Natural killer cell (primary cell): ENCODE results near the gene NRP1. TPM values are rescaled to one million over a fixed set of nuclear protein-coding genes. Genes with fewer than 3 reads are reported as not detected.

ENCODE experiments used
- ATAC-seq, 3 donors: fragments of 150-1000 bp in 2 of 3; fragments of 200-7000 bp in 1 of 3; cut with Tn5 transposase; 1 replicate in 1 of 3; 2 replicates in 2 of 3; pipeline ENCODE4 v1.10.0; 2021; ENCODE audit warnings: mild to moderate bottlenecking in 2 of 3, moderate library complexity in 2 of 3
- DNase-seq, 2 donors: peaks; one replicate each; pipeline versions ENCODE4 v3.0.0 to v3.0.0-alpha.2; 2013 to 2021; ENCODE audit warnings: mixed read lengths in 1 of 2
- H3K27ac ChIP-seq: one replicate; pipeline ENCODE4 v1.5.1; 2013; ENCODE audit warnings: mild to moderate bottlenecking, low read length
- H3K27me3 ChIP-seq: one replicate; pipeline ENCODE4 v1.6.1; 2013; ENCODE audit warnings: low read length; ENCODE audit not compliant: control insufficient read depth, insufficient read depth
- H3K36me3 ChIP-seq: one replicate; pipeline ENCODE4 v1.6.1; 2013; ENCODE audit warnings: low read length; ENCODE audit not compliant: control insufficient read depth, insufficient read depth
- H3K4me1 ChIP-seq: one replicate; pipeline ENCODE4 v1.6.1; 2013; ENCODE audit warnings: low read length; ENCODE audit not compliant: control insufficient read depth, insufficient read depth
- H3K4me3 ChIP-seq: one replicate; pipeline ENCODE4 v1.5.1; 2013; ENCODE audit warnings: low read length
- H3K9me3 ChIP-seq: one replicate; pipeline ENCODE4 v1.6.1; 2013; ENCODE audit warnings: low read length; ENCODE audit not compliant: control insufficient read depth, insufficient read depth
- H3K27ac Mint-ChIP-seq, 2 donors: one replicate each; pipeline ENCODE4 v1.8.0; 2022; ENCODE audit warnings: mild to moderate bottlenecking in 2 of 2, mixed read lengths in 2 of 2, moderate library complexity in 1 of 2
- H3K27me3 Mint-ChIP-seq, 2 donors: one replicate each; pipeline ENCODE4 v1.8.0; 2022; ENCODE audit warnings: low read depth in 2 of 2, mixed read lengths in 2 of 2
- H3K36me3 Mint-ChIP-seq: one replicate; pipeline ENCODE4 v1.8.0; 2022; ENCODE audit warnings: mixed read lengths
- H3K4me1 Mint-ChIP-seq, 2 donors: one replicate each; pipeline ENCODE4 v1.8.0; 2022; ENCODE audit warnings: mixed read lengths in 2 of 2
- H3K4me3 Mint-ChIP-seq: one replicate; pipeline ENCODE4 v1.8.0; 2022; ENCODE audit warnings: mild to moderate bottlenecking, moderate library complexity, mixed read lengths
- H3K9me3 Mint-ChIP-seq, 2 donors: one replicate each; pipeline ENCODE4 v1.8.0; 2022; ENCODE audit warnings: mixed read lengths in 2 of 2
- WGBS: methylation state at CpG from one replicate; pipeline ENCODE4 v1.1.7; 2013; ENCODE audit warnings: missing lambda C conversion rate; ENCODE audit not compliant: insufficient coverage; 5-methylcytosine and 5-hydroxymethylcytosine counted together
- intact Hi-C: fragments of 100-400 bp; cut with micrococcal nuclease; formaldehyde crosslinking; loops from one replicate; pipeline ENCODE4 v1.14.2; 2022
- total RNA-seq, 4 donors: library from RNA; stranded (reverse); fragments of 120-200 nt in 1 of 4; gene quantifications; one replicate each; pipeline versions ENCODE4 v1.2.3 to v1.2.4, GENCODE V29; 2013 to 2022
- TF ChIP-seq, protein P1 (sequence below): fragments of 200-600 bp; IDR thresholded peaks from one replicate; pipeline ENCODE4 v1.8.0; 2022; ENCODE audit warnings: antibody characterized with exemption

The NRP1 gene
- total RNA-seq, 3 donors from 2014 or later (not counting 1 experiment from before 2014, with no cell fraction given) = 0.16 to 1.5 TPM; not detected in 1

DNA sequence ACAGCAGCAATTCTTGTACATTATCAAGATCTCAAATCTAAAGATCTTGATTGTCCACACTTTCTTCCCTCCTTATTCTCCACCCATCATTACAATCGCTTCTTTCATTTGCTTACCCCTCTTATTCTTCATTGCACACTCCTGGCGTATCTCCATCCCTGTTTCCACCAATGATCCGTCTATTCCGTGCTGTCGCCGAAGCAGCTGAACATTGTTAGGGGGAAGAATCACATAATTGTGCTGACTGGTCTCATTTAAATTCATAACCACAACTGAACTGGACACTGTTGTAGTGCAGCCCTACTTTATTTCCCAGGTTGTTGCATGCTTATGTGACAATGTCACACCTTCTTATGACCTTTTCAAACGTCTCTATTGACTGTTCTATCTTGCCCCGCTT is 18.9 kb upstream of the NRP1 start:
- Mint-ChIP-seq H3K9me3 (no peaks in the 10 kb centered on the region), H3K27ac (no peak overlapping the region), H3K36me3 (no peaks in the 10 kb centered on the region), H3K4me1 (no peaks in the 10 kb centered on the region), H3K4me3 (no peak overlapping the region), H3K27me3 (peaks cover 13 to 17% of the 10 kb centered on the region in 2 donors)
- Histone ChIP-seq H3K27ac (no peak overlapping the region), H3K9me3 (no peaks in the 10 kb centered on the region), H3K4me1 (no peaks in the 10 kb centered on the region), H3K36me3 (no peaks in the 10 kb centered on the region), H3K4me3 (no peak overlapping the region), H3K27me3 (no peaks in the 10 kb centered on the region)
- WGBS = 84% methylated on average over 6 of the region's 8 CpGs
- no peak for ATAC-seq
- DNase-seq = no peak
- TF ChIP-seq, protein P1, sequence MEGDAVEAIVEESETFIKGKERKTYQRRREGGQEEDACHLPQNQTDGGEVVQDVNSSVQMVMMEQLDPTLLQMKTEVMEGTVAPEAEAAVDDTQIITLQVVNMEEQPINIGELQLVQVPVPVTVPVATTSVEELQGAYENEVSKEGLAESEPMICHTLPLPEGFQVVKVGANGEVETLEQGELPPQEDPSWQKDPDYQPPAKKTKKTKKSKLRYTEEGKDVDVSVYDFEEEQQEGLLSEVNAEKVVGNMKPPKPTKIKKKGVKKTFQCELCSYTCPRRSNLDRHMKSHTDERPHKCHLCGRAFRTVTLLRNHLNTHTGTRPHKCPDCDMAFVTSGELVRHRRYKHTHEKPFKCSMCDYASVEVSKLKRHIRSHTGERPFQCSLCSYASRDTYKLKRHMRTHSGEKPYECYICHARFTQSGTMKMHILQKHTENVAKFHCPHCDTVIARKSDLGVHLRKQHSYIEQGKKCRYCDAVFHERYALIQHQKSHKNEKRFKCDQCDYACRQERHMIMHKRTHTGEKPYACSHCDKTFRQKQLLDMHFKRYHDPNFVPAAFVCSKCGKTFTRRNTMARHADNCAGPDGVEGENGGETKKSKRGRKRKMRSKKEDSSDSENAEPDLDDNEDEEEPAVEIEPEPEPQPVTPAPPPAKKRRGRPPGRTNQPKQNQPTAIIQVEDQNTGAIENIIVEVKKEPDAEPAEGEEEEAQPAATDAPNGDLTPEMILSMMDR = no peak
- intact Hi-C loops = no loop called here

DNA sequence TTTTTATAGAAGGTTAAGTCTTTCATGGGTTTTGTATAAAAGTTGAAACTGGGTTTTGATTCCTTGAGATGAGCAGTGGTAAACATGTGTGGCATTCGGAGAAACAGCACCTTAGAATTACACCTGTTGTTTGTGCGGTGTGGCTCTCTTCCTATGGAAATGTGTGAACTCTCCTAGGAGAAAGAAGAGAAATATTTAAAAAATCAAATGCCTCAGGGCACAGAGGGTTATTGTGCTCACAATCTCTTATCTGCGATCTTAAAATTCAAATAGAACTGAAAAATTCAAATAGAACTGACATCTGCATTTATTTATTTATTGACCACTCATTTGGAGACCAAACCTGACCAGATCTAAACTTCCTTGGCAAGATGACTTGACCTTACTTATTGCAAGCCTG is 18.1 kb upstream of the NRP1 start:
- no peaks in the 10 kb centered on the region for H3K9me3 Mint-ChIP-seq

DNA sequence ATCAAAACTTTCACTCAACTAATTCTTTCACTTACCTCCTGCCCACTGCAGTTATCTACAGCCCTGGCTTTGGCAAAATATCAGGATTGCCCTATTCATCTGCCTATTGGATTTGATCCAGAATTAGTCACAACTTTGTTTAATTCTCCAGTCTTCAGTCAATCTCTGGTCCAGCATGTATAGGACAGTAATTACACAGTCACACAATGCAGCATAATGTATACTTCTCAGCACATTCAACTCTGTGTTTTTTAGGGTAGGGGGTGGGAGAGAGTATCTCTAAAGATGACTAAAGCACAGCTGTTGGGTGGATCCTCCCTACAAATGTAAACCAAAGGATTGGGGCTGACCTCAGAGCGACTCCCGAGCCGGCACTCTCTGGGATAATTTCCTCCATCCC is 17.7 kb upstream of the NRP1 start:
- Histone ChIP-seq H3K27me3 (no peaks in the 10 kb centered on the region), H3K4me1 (no peaks in the 10 kb centered on the region), H3K9me3 (no peaks in the 10 kb centered on the region), H3K27ac (no peak overlapping the region), H3K36me3 (no peaks in the 10 kb centered on the region), H3K4me3 (no peak overlapping the region)
- Mint-ChIP-seq H3K9me3 (no peaks in the 10 kb centered on the region), H3K4me3 (no peak overlapping the region), H3K27ac (no peak overlapping the region), H3K4me1 (no peaks in the 10 kb centered on the region), H3K27me3 (peaks cover 16 to 28% of the 10 kb centered on the region in 2 donors), H3K36me3 (no peaks in the 10 kb centered on the region)
- no CpG with 5 or more reads among the region's 3 CpGs for WGBS
- TF ChIP-seq, protein P1 = no peak
- ATAC-seq (no peak), DNase-seq (no peak)
- intact Hi-C loops = no loop called here

More for the DNA sequence above, 18.1 kb upstream of the NRP1 start:
- ATAC-seq (no peak), DNase-seq (no peak)
- no peaks in the 10 kb centered on the region for H3K36me3 Mint-ChIP-seq
- H3K4me3 ChIP-seq = no peak overlapping the region
- no peaks in the 10 kb centered on the region for H3K4me1 Mint-ChIP-seq
- TF ChIP-seq, protein P1 = no peak
- no peaks in the 10 kb centered on the region for H3K4me1 ChIP-seq
- no peaks in the 10 kb centered on the region for H3K9me3 ChIP-seq
- 91% methylated on average over 3 of the region's 3 CpGs for WGBS
- peaks cover 15 to 24% of the 10 kb centered on the region in 2 donors for H3K27me3 Mint-ChIP-seq
- H3K36me3 ChIP-seq = no peaks in the 10 kb centered on the region
- H3K27me3 ChIP-seq = no peaks in the 10 kb centered on the region
- intact Hi-C loops = no loop called here
- no peak overlapping the region for H3K27ac Mint-ChIP-seq
- H3K4me3 Mint-ChIP-seq = no peak overlapping the region
- no peak overlapping the region for H3K27ac ChIP-seq

DNA sequence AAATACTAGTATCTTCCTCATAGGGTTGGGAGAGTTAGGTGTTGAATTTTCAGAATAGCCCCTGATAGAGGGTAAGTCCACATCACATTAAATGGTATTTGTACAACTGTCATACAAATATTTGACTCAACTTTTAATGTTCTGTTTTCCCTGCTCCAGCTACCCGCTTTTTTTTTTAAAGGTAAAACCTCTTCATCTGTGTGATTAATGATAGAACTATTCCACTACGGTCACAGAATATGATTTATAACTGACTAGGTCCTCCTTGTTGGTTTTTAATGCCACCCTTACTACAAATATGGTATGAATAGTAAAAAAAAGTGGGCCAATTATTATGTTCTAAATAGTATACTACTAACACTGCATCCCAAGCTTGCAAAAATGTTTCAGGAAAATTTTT is 15.6 kb upstream of the NRP1 start:
- Histone ChIP-seq H3K9me3 (no peaks in the 10 kb centered on the region), H3K4me3 (no peak overlapping the region), H3K27ac (no peak overlapping the region), H3K27me3 (no peaks in the 10 kb centered on the region), H3K4me1 (no peaks in the 10 kb centered on the region), H3K36me3 (no peaks in the 10 kb centered on the region)
- no peak overlapping the region for H3K27ac Mint-ChIP-seq
- intact Hi-C loops = no loop called here
- no peaks in the 10 kb centered on the region for H3K4me1 Mint-ChIP-seq
- H3K4me3 Mint-ChIP-seq = no peak overlapping the region
- DNase-seq = no peak
- WGBS = no CpG with 5 or more reads among the region's 2 CpGs
- H3K9me3 Mint-ChIP-seq = no peaks in the 10 kb centered on the region
- no peak for ATAC-seq
- H3K36me3 Mint-ChIP-seq = no peaks in the 10 kb centered on the region
- TF ChIP-seq, protein P1 = no peak
- peaks cover 20 to 37% of the 10 kb centered on the region in 2 donors for H3K27me3 Mint-ChIP-seq
